Measurements from ENCODE around the gene FAM13A.
A peak's percentile ranks its signal among the peaks of the same experiment; 100 is the strongest.
"Not testable (repeated sequence)": the region's sequence is repeated elsewhere in the genome, so short reads cannot be mapped to it uniquely, and the experiment has no call there.

Gene FAM13A

GRCh38 chr4:88893961-88894360, 163.0 kb downstream of the FAM13A start:
- no peak for DNase-seq

- DNase-seq: no peak
These were observed 164.3 kb downstream of the FAM13A start for GRCh38 chr4:88892646-88893045.

- no peak for DNase-seq
These were observed 165.3 kb downstream of the FAM13A start for GRCh38 chr4:88891636-88892035.

GRCh38 chr4:88887409-88887808, 169.6 kb downstream of the FAM13A start:
- not testable (repeated sequence) for DNase-seq

DNA sequence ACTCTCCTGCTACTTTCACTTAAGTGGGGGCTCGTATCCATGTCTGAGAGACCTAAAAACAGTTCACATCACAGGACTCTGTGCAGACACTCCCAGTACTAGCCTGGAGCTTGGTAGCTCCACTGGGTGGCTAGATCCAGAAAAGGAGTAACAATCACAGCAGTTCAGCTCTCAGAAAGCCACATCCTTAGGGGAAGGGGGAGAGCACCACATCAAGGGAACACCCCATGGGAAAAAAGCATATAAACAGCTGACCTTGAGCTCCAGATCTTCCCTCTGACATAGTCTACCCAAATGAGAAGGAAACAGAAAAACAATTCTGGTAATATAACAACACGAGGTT, 175.8 kb downstream of the FAM13A start:
- no peak for DNase-seq

DNA sequence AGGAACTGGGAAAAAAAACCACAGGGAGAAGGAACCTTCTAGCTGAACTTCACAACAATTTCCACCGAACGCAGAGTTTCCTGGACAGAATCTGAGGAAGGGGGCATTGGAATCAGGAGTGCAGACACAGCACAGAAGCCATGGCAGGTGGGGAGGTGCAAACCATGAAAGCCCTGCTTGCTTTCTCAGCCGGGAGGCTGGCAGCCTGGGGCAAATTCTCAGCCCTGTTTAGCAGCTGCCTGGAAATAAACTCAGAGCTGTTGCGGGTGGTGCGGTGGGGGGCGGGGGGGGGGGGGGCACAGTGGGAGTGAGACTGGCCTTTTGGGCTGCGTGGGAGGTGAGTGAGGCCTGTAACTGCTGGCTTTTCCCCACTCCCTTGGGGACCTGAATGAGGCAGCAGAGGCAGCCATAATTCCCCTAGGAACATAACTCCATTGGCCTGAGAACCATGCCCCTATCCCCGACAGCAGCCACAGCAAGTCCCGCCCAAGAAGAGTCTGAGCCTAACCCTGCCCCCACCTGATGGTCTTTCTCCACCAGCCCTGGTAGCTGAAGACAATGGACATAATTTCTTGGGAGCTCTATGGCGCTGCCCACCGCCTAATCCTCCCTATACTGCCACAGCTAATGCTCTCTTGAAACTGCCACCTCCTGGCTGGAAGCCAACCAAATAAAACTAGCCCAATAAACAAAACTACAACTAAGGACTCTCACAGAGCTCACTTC, 176.3 kb downstream of the FAM13A start:
- no peak for DNase-seq

- no peak for DNase-seq
These were observed 177.0 kb downstream of the FAM13A start for GRCh38 chr4:88879991-88880390.

GRCh38 chr4:88878642-88879041, 178.3 kb downstream of the FAM13A start:
- no peak for DNase-seq

- no peak for DNase-seq
These were observed 186.6 kb downstream of the FAM13A start for GRCh38 chr4:88870428-88870827.

DNA sequence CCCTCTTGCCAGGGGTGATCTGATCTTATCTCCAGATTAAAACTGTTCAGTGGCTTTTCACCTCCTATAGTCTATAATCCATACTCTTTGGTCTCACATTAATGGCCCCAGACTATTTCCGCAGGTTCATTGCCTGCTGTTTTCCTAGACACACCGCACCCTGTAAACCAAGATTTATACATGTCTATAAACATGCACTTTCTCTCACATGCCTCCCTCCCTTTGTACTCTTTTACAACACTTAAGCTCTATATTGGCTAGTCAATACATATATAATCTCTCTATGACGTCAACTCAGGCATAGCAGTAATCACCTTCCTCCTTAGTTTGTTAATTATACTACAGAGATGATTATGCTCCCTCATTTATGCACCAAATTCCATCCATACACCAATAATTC, 188.5 kb downstream of the FAM13A start:
- no peak for DNase-seq

- no peak for DNase-seq
These were observed 190.0 kb downstream of the FAM13A start for GRCh38 chr4:88866862-88867550.

DNA sequence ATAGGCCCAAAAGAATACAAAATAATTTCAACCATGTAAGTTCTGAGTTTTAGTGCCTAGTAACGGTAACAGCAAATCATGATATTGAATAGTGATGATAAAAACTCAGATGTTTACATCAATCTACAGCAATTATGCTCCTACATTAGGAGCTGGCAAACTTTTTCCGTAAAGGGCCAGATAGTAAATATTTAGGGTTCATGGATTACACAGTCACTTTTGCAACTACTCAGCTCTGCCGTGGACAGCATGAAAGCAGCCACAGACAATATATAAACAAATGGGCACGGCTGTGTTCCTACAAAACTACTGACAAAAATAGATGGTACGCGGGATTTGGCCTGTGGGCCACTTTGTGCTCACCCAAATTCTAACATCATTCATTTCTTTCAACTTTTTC, 191.5 kb downstream of the FAM13A start:
- DNase-seq: no peak

DNA sequence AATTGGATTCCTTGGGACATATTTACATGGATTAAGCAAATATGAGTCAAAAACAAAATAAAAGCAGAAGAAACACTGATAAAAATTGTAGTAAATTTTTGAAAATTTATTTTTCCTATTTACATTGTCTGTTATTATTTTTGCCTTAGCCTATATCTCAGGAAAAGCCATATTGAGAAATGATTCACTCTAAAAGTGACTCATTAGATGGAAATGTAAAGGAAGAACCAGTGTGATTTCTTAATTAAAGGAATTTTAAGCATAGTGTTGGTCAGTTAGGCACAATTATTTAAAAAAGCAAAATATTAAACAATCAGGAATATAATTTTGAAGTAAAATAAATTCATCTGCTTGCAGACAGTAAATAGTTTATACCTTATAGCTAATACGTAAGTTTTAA, 191.9 kb downstream of the FAM13A start:
- no peak for DNase-seq

- no peak for DNase-seq
These were observed 196.4 kb downstream of the FAM13A start for GRCh38 chr4:88860586-88860985.

DNA sequence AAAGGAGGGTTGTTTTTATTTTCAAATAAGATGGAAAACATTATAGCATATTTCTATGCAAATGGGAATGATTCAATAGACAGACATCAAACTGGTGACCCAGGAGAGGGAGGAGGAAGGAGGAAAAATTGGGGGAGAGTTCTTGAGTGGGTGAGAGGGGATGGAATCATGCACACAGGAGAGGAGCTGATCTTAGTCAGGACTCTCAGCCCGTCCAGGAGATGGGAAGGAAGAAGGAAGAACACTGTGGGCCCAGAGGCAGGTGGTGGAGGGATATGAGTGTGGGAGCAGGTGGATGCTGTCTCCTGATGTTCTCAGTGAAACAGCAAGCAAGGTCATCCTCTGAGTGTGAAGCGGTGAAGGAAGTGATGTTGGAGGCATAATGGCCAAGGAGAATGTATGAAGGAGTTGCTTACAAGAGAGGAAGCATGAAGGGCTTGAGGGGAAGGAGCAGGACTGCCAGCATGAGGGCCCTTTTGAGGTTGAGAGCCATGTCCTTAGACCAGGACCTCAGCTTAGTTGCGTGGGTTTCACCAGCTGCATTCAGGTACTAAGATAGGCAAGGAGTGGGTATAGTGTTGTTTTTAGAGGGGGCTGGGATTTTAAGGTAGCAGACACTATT, 197.7 kb downstream of the FAM13A start:
- DNase-seq: peak in 2 of 4 experiments; percentile 48 to 64

DNA sequence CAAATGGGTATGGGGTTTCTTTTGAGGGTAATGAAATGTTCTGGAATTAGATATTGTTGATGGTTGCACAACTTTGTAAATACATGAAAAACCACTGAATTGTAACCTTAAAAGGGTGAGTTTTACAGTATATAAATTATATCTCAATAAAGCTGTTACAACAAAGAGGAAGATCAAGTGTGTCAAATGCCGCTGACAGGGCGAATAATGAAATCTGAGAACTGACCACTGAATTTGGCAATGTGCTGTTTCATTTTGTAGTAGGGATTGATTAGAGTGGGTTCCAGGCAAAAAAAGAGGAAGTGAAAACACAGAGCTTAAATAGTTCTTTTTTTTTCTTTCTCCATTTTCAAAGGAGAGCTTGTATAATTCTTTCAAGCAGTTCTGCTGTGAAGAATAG, 198.2 kb downstream of the FAM13A start:
- DNase-seq: peak; percentile 78 to 96 (median 89)

- peak; percentile 41 to 74 (median 58) for DNase-seq
These were observed 199.4 kb downstream of the FAM13A start for GRCh38 chr4:88857588-88857987.

GRCh38 chr4:88854481-88854880, 202.5 kb downstream of the FAM13A start:
- DNase-seq: no peak

GRCh38 chr4:88853583-88853982, 203.4 kb downstream of the FAM13A start:
- not testable (repeated sequence) for DNase-seq

DNA sequence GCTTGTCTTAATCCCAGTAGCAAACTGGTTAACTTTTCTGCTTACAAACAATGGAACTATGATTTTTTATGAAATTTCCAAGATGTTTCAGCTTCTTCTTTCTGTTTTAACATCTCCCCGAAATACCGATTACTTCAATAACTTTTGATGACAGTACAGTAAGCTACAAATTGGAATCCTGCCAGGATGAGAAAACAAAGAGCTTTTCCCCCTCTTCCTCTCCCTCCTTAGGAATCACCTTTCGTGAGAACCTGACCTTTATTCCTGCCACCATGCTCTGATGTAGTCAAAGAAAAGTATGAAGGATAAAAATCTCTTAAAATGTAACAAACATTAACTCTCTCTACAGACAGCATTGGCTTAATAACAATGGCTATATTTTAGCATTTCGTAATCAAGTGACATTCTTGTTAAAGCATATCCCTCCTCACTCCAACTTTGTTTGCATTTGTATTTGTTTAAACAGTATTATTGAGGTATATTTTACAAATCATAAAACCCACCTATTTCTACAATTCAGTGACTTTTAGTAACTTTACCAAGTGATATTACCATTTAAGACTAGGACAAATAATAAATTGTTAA, 210.7 kb downstream of the FAM13A start:
- DNase-seq: peak in 1 of 4 experiments; percentile 25

DNA sequence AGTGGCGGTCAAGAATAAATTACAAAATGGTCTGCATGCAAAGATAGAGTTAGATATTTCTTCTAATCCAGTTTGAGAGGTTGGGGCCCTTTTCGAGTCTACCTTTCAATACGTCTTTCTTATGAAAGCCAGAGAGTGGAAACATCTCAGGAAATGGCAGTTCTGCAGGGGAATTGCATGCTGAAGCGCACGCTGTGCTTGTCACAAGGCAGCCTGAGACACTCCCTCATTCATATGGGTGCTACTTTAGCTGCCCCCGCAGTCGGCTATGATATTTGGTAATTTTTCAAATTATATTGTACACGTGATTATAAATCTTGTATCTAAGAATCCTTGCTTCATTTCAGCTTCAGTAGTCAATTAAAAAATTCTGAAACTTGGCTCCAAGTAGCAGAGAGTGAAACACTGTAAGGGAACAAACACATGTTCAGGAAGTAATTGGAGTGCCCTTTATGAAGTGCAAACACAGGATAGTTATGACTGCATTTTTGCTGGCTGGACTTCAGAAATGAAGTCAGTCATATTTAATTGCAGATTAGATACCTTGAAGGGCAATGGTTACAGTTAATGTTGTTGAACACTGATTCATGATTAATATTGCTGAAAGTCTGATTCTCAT, 213.8 kb downstream of the FAM13A start:
- no peak for DNase-seq

DNA sequence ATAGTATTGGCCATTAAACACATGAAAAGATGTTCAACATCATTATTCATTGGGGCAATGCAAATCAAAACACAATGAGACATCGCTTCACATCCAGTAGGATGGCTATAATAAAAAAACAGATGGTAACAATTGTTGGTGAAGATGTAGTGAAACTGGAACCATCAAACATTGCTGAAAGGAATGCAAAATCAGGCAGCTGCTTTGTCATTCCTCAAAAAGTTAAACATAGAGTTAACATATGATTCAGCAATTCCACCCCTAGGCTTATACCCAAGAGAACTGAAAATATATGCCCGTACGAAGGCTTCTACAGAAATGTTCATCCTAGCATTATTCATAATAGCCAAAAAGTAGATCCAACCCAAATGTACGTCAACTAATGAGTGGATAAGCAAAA, 215.3 kb downstream of the FAM13A start:
- no peak for DNase-seq

- no peak for DNase-seq
These were observed 220.8 kb downstream of the FAM13A start for GRCh38 chr4:88836216-88836615.
